Activated naive CD8-positive, alpha-beta T cell treated with anti-CD3 and anti-CD28 coated beads, Interleukin-2, amount 10 ng/mL, durations not matched to agents 7 days and 5 days (primary cell): ENCODE data around the gene EPN1. TPM values are rescaled to one million over a fixed set of nuclear protein-coding genes. Genes with fewer than 3 reads are reported as not detected.

Experiments used
- ATAC-seq: fragments of 150-1000 bp; cut with Tn5 transposase; one replicate; pipeline ENCODE4 v1.10.0; 2021; ENCODE audit warnings: low read depth, moderate library complexity
- POLR2A ChIA-PET: fragments of 350-600 bp; sonication (Branson Sonifier 250); formaldehyde crosslinking; loops from one replicate; lab custom pipeline; 2021; ENCODE audit warnings: antibody characterized with exemption; lab: Charles Lee
- DNase-seq: peaks from one replicate; pipeline ENCODE4 v3.0.0; 2021
- H3K27ac Mint-ChIP-seq: one replicate; pipeline ENCODE4 v1.8.0; 2022; ENCODE audit warnings: mild to moderate bottlenecking, mixed read lengths
- H3K27me3 Mint-ChIP-seq: one replicate; pipeline ENCODE4 v1.8.0; 2022; ENCODE audit warnings: mild to moderate bottlenecking, moderate library complexity, mixed read lengths
- H3K36me3 Mint-ChIP-seq: one replicate; pipeline ENCODE4 v1.8.0; 2021; ENCODE audit warnings: mild to moderate bottlenecking, mixed read lengths
- H3K4me1 Mint-ChIP-seq: one replicate; pipeline ENCODE4 v1.8.0; 2021; ENCODE audit warnings: mixed read lengths
- H3K4me3 Mint-ChIP-seq: one replicate; pipeline ENCODE4 v1.8.0; 2022; ENCODE audit warnings: mild to moderate bottlenecking, moderate library complexity, mixed read lengths
- H3K9me3 Mint-ChIP-seq: one replicate; pipeline ENCODE4 v1.8.0; 2021; ENCODE audit warnings: mixed read lengths
- total RNA-seq, 2 experiments: library from RNA; stranded (reverse); gene quantifications; one replicate each; pipeline ENCODE4 v1.2.3, GENCODE V29; 2021

The EPN1 gene
- total RNA-seq, 2 experiments from 2014 or later = 55.3 to 58.2 TPM

GRCh38 chr19:55679343-55680257, 4.6 kb downstream of the EPN1 start:
- Mint-ChIP-seq H3K4me1 (peaks cover 27% of the 10 kb centered on the region), H3K4me3 (no peak overlapping the region), H3K36me3 (peaks cover 10% of the 10 kb centered on the region), H3K9me3 (no peaks in the 10 kb centered on the region), H3K27ac (no peak overlapping the region), H3K27me3 (no peaks in the 10 kb centered on the region)
- ATAC-seq (no peak), DNase-seq (no peak)
- POLR2A ChIA-PET = no interaction called here

- Mint-ChIP-seq H3K36me3 (peaks cover 9% of the 10 kb centered on the region), H3K9me3 (no peaks in the 10 kb centered on the region), H3K4me3 (no peak overlapping the region), H3K27me3 (no peaks in the 10 kb centered on the region), H3K4me1 (peaks cover 26% of the 10 kb centered on the region), H3K27ac (no peak overlapping the region)
- ATAC-seq (no peak), DNase-seq (no peak)
- POLR2A ChIA-PET = no interaction called here
Measured at GRCh38 chr19:55680339-55681130, 5.5 kb downstream of the EPN1 start.

- Mint-ChIP-seq H3K36me3 (peaks cover 8% of the 10 kb centered on the region), H3K9me3 (no peaks in the 10 kb centered on the region), H3K27me3 (no peaks in the 10 kb centered on the region), H3K4me3 (no peak overlapping the region), H3K27ac (no peak overlapping the region), H3K4me1 (peaks cover 22% of the 10 kb centered on the region)
- POLR2A ChIA-PET = no interaction called here
- DNase-seq (no peak), ATAC-seq (no peak)
Measured at GRCh38 chr19:55681131-55682092, 6.4 kb downstream of the EPN1 start.

- Mint-ChIP-seq H3K4me3 (no peak overlapping the region), H3K4me1 (peaks cover 2% of the 10 kb centered on the region), H3K9me3 (no peaks in the 10 kb centered on the region), H3K27ac (no peak overlapping the region), H3K27me3 (no peaks in the 10 kb centered on the region), H3K36me3 (peaks cover 6% of the 10 kb centered on the region)
- DNase-seq (no peak), ATAC-seq (no peak)
- POLR2A ChIA-PET = no interaction called here
Measured at GRCh38 chr19:55683449-55684261, 8.6 kb downstream of the EPN1 start.

GRCh38 chr19:55684946-55685681, 10.1 kb downstream of the EPN1 start:
- Mint-ChIP-seq H3K27me3 (no peaks in the 10 kb centered on the region), H3K4me3 (no peak overlapping the region), H3K4me1 (no peaks in the 10 kb centered on the region), H3K9me3 (no peaks in the 10 kb centered on the region), H3K36me3 (peaks cover 1% of the 10 kb centered on the region), H3K27ac (no peak overlapping the region)
- no peak for DNase-seq
- POLR2A ChIA-PET = no interaction called here
- ATAC-seq = no peak

GRCh38 chr19:55685776-55686175, 10.8 kb downstream of the EPN1 start:
- Mint-ChIP-seq H3K27me3 (no peaks in the 10 kb centered on the region), H3K4me1 (no peaks in the 10 kb centered on the region), H3K4me3 (no peak overlapping the region), H3K36me3 (peaks cover 1% of the 10 kb centered on the region), H3K9me3 (no peaks in the 10 kb centered on the region), H3K27ac (no peak overlapping the region)
- ATAC-seq = no peak
- DNase-seq = no peak
- POLR2A ChIA-PET = no interaction called here

GRCh38 chr19:55686311-55687050, 11.5 kb downstream of the EPN1 start:
- DNase-seq (no peak), ATAC-seq (no peak)
- H3K36me3 Mint-ChIP-seq = peaks cover 1% of the 10 kb centered on the region
- no peaks in the 10 kb centered on the region for H3K9me3 Mint-ChIP-seq
- POLR2A ChIA-PET = no interaction called here
- H3K4me1 Mint-ChIP-seq = no peaks in the 10 kb centered on the region
- H3K27ac Mint-ChIP-seq = no peak overlapping the region
- no peak overlapping the region for H3K4me3 Mint-ChIP-seq
- H3K27me3 Mint-ChIP-seq = no peaks in the 10 kb centered on the region

GRCh38 chr19:55687281-55688201, 12.5 kb downstream of the EPN1 start:
- no peaks in the 10 kb centered on the region for H3K9me3 Mint-ChIP-seq
- no peaks in the 10 kb centered on the region for H3K4me1 Mint-ChIP-seq
- no peak for DNase-seq
- no peak for ATAC-seq
- POLR2A ChIA-PET = no interaction called here
- H3K27me3 Mint-ChIP-seq = no peaks in the 10 kb centered on the region
- H3K36me3 Mint-ChIP-seq = peaks cover 1% of the 10 kb centered on the region
- H3K27ac Mint-ChIP-seq = no peak overlapping the region
- no peak overlapping the region for H3K4me3 Mint-ChIP-seq

GRCh38 chr19:55688422-55689218, 13.6 kb downstream of the EPN1 start:
- Mint-ChIP-seq H3K27ac (no peak overlapping the region), H3K27me3 (no peaks in the 10 kb centered on the region), H3K4me1 (no peaks in the 10 kb centered on the region), H3K36me3 (peaks cover 1% of the 10 kb centered on the region), H3K9me3 (no peaks in the 10 kb centered on the region), H3K4me3 (no peak overlapping the region)
- ATAC-seq (no peak), DNase-seq (no peak)
- POLR2A ChIA-PET = no interaction called here

- Mint-ChIP-seq H3K4me1 (no peaks in the 10 kb centered on the region), H3K4me3 (no peak overlapping the region), H3K27ac (no peak overlapping the region), H3K27me3 (no peaks in the 10 kb centered on the region), H3K36me3 (peaks cover 1% of the 10 kb centered on the region), H3K9me3 (no peaks in the 10 kb centered on the region)
- POLR2A ChIA-PET = interaction anchor here (0.5 kb wide), 1 partner anchor 18 kb away, joined by 3 read pairs; no protein-coding TSS in a partner anchor
- ATAC-seq (no peak), DNase-seq (peak; percentile 17)
Measured at GRCh38 chr19:55689411-55690108, 14.5 kb downstream of the EPN1 start.
